Activated naive CD4-positive, alpha-beta T cell treated with anti-CD3 and anti-CD28 coated beads, Interleukin-2, amount 50 U/mL, for 72 hours (primary cell): ENCODE results near the gene P3R3URF. TPM values are rescaled to one million over a fixed set of nuclear protein-coding genes. Genes with fewer than 3 reads are reported as not detected.

Experiments used
- ATAC-seq, 2 donors: fragments of 150-1000 bp; cut with Tn5 transposase; 2 replicates each; pipeline ENCODE4 v1.10.0; 2021; ENCODE audit warnings: mild to moderate bottlenecking in 2 of 2, moderate library complexity in 2 of 2
- DNase-seq, 2 donors: peaks; one replicate each; pipeline ENCODE4 v3.0.0; 2021 to 2022; ENCODE audit warnings: low spot score in 2 of 2
- H3K27ac Mint-ChIP-seq, 2 donors: one replicate each; pipeline ENCODE4 v1.8.0; 2022; ENCODE audit warnings: mild to moderate bottlenecking in 2 of 2, mixed read lengths in 2 of 2
- H3K36me3 Mint-ChIP-seq, 2 donors: one replicate each; pipeline ENCODE4 v1.8.0; 2022; ENCODE audit warnings: mixed read lengths in 2 of 2
- H3K9me3 Mint-ChIP-seq, 2 donors: one replicate each; pipeline ENCODE4 v1.8.0; 2022; ENCODE audit warnings: mixed read lengths in 2 of 2
- total RNA-seq, 2 donors: library from RNA; stranded (reverse); gene quantifications; one replicate each; pipeline ENCODE4 v1.2.3, GENCODE V29; 2022

Gene P3R3URF
- total RNA-seq, 2 donors from 2014 or later, result not detected

GRCh38 chr1:46130606-46131005 lies 45.7 kb downstream of the P3R3URF start:
- no peak for ATAC-seq
- H3K36me3 Mint-ChIP-seq, result peaks cover 0 to 20% of the 10 kb centered on the region in 2 donors
- H3K9me3 Mint-ChIP-seq, result no peaks in the 10 kb centered on the region

DNA sequence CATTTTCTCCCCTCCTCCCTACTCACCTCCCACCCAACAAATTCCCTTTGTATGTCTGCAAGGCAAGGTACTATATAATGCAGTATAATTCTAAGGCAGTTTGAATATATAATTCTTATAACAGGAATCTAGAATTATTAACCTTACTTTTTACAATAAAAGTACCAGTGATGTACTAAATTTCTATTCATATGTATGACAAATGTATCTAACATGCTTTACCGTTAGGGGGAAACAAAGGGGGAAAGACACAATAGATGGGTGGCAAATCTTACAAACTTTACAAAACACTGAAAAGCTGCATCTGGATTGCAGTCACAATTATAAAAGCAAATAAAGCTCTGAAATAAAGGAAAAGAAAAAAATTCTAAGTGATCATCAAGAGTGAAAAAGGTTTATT lies 46.2 kb downstream of the P3R3URF start:
- H3K27ac Mint-ChIP-seq, result no peak overlapping the region
- DNase-seq, result no peak
- ATAC-seq, result no peak
- peaks cover 0 to 20% of the 10 kb centered on the region in 2 donors for H3K36me3 Mint-ChIP-seq
- no peaks in the 10 kb centered on the region for H3K9me3 Mint-ChIP-seq

More at GRCh38 chr1:46130606-46131005, 45.7 kb downstream of the P3R3URF start:
- no peak for DNase-seq
- no peak overlapping the region for H3K27ac Mint-ChIP-seq

DNA sequence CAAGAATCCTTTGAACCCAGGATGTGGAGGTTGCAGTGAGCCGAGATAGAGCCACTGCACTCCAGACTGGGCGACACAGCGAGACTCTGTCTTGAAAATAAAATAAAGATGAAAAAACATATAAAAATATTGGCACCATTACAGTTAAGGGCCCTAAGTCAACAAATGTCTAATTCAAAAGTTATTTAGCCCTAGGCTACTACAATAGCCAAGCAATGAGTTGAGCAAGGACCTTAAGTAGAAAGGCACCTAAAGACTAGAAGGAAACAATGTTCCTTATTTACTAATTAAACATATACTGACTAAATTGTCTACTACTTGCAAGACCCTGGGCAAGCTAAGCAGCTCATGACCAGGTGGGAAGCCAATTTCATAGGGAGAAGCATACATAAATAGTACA lies 47.9 kb downstream of the P3R3URF start:
- Mint-ChIP-seq H3K27ac (no peak overlapping the region), H3K36me3 (peaks cover 0 to 14% of the 10 kb centered on the region in 2 donors), H3K9me3 (no peaks in the 10 kb centered on the region)
- DNase-seq (no peak), ATAC-seq (no peak)

Other genes starting within 250 kb of the P3R3URF start
- gene PIK3R3, start 43.9 kb downstream of the P3R3URF start, total RNA-seq, result 1 to 10 TPM in 1 of 2 donors, under 1 TPM in 1; 0.45 to 2.2 TPM
- gene TSPAN1, start 1.4 kb downstream of the P3R3URF start, total RNA-seq, result not detected
- 10 to 100 TPM; 29.0 to 50.7 TPM for gene POMGNT1, start 21.9 kb upstream of the P3R3URF start, total RNA-seq
- under 1 TPM in 1 of 2 donors, not detected in 1; 0.21 TPM for gene LURAP1, start 26.8 kb upstream of the P3R3URF start, total RNA-seq
- 100 to 1,000 TPM in 1 of 2 donors, 10 to 100 TPM in 1; 61.7 to 118 TPM for gene RAD54L, start 71.3 kb upstream of the P3R3URF start, total RNA-seq
- gene LRRC41, start 127.1 kb upstream of the P3R3URF start, total RNA-seq, result 10 to 100 TPM; 29.2 to 38.2 TPM
- 100 to 1,000 TPM; 341 to 376 TPM for gene UQCRH, start 127.2 kb upstream of the P3R3URF start, total RNA-seq
- gene NSUN4, start 164.3 kb upstream of the P3R3URF start, total RNA-seq, result 10 to 100 TPM; 28.2 to 30.2 TPM
- gene FAAH, start 217.8 kb upstream of the P3R3URF start, total RNA-seq, result 1 to 10 TPM; 5.5 to 5.7 TPM